H1 (cell line): Measurements from ENCODE around the gene FBXO41.

Experiments used
- ATF2 ChIP-seq: IDR thresholded peaks from 2 replicates; pipeline ENCODE4 v1.6.1; 2012; ENCODE audit warnings: low read length, inconsistent platforms
- CHD7 ChIP-seq: fragments of 300-600 bp; sonication (generic); IDR thresholded peaks from 2 replicates; pipeline ENCODE4 v1.7.1; 2012; ENCODE audit warnings: low read length, moderate library complexity, mild to moderate bottlenecking, inconsistent platforms; ENCODE audit not compliant: insufficient replicate concordance
- CTCF ChIP-seq, 3 experiments: IDR thresholded peaks; 1 replicate in 2 of 3; 2 replicates in 1 of 3; pipeline versions ENCODE4 v1.5.1 to v1.6.1; 2011; ENCODE audit warnings: low read length in 3 of 3, mild to moderate bottlenecking in 3 of 3, inconsistent platforms in 2 of 3, low read depth in 1 of 3, moderate library complexity in 1 of 3; ENCODE audit not compliant: insufficient read depth in 1 of 3; ENCODE audit errors: control extremely low read depth in 1 of 3
- EP300 ChIP-seq, 2 experiments: IDR thresholded peaks; 1 replicate in 1 of 2; 2 replicates in 1 of 2; pipeline ENCODE4 v1.6.1; 2011 to 2012; ENCODE audit warnings: low read depth in 2 of 2, low read length in 2 of 2, mild to moderate bottlenecking in 2 of 2, borderline replicate concordance in 1 of 2, inconsistent platforms in 1 of 2, moderate library complexity in 1 of 2
- GABPA ChIP-seq: IDR thresholded peaks from 2 replicates; pipeline ENCODE4 v1.6.1; 2011; ENCODE audit warnings: mild to moderate bottlenecking, low read length, moderate library complexity, borderline replicate concordance; ENCODE audit not compliant: insufficient read depth
- HDAC2 ChIP-seq, 2 experiments: fragments of 300-600 bp in 1 of 2; sonication (generic) in 1 of 2; IDR thresholded peaks; 2 replicates each; pipeline ENCODE4 v1.6.1; 2011 to 2012; ENCODE audit warnings: low read depth in 2 of 2, low read length in 2 of 2, mild to moderate bottlenecking in 2 of 2, moderate library complexity in 2 of 2, borderline replicate concordance in 1 of 2, inconsistent platforms in 1 of 2
- JUN ChIP-seq: IDR thresholded peaks from 2 replicates; pipeline ENCODE4 v1.6.1; 2011; ENCODE audit warnings: low read depth, mild to moderate bottlenecking, improper control_type of control experiment, low read length
- POLR2A ChIP-seq, 2 experiments: IDR thresholded peaks; 1 replicate in 1 of 2; 2 replicates in 1 of 2; pipeline ENCODE4 v1.6.1; 2011; ENCODE audit warnings: low read depth in 2 of 2, low read length in 2 of 2, mild to moderate bottlenecking in 2 of 2; ENCODE audit errors: control extremely low read depth in 1 of 2
- RBBP5 ChIP-seq: IDR thresholded peaks from 2 replicates; pipeline ENCODE4 v1.7.1; 2012; ENCODE audit warnings: low read depth, mild to moderate bottlenecking, inconsistent platforms, low read length, moderate library complexity, borderline replicate concordance
- RXRA ChIP-seq: IDR thresholded peaks from 2 replicates; pipeline ENCODE4 v1.6.1; 2011; ENCODE audit warnings: low read depth, mild to moderate bottlenecking, low read length, moderate library complexity; ENCODE audit not compliant: insufficient read depth
- SUZ12 ChIP-seq: fragments of 200-600 bp; sonication (generic); IDR thresholded peaks from 2 replicates; pipeline ENCODE4 v1.6.1; 2012; ENCODE audit warnings: mild to moderate bottlenecking, inconsistent platforms, low read length, moderate library complexity, mixed read lengths
- TAF1 ChIP-seq: IDR thresholded peaks from 2 replicates; pipeline ENCODE4 v1.6.1; 2011; ENCODE audit warnings: mild to moderate bottlenecking, low read depth, low read length

- TF ChIP-seq RXRA (no peak), CHD7 (no peak), TAF1 (no peak), JUN (no peak), EP300 (IDR thresholded peaks at IDR 0.05; ENCODE audit: borderline replicate concordance in 1 of 2, low read depth in 2 of 2, low read length in 2 of 2) (no peak), CTCF (IDR thresholded peaks at IDR 0.05; ENCODE audit: control extremely low read depth in 1 of 3, insufficient read depth in 1 of 3, low read depth in 1 of 3, low read length in 3 of 3) (no peak), SUZ12 (no peak), GABPA (no peak), POLR2A (IDR thresholded peaks at IDR 0.05; ENCODE audit: control extremely low read depth in 1 of 2, low read depth in 2 of 2, low read length in 2 of 2) (no peak), HDAC2 (IDR thresholded peaks at IDR 0.05; ENCODE audit: borderline replicate concordance in 1 of 2, low read depth in 2 of 2, low read length in 2 of 2) (no peak), RBBP5 (no peak), ATF2 (no peak)
These were observed 20.0 kb downstream of the FBXO41 start for GRCh38 chr2:73264332-73264606.
